Liver (tissue), 9 donors: ENCODE data around the gene PGM5. TPM values are rescaled to one million over a fixed set of nuclear protein-coding genes. Genes with fewer than 3 reads are reported as not detected.

Experiments
- DNase-seq: peaks from one replicate; pipeline ENCODE4 v3.0.0-alpha.2; 2017; ENCODE audit warnings: low spot score
- H3K27ac ChIP-seq, 2 donors: one replicate each; pipeline ENCODE4 v1.7.0; 2013; ENCODE audit warnings: inconsistent platforms in 2 of 2, low read length in 2 of 2, control low read depth in 1 of 2, low read depth in 1 of 2, mild to moderate bottlenecking in 1 of 2
- H3K27me3 ChIP-seq, 4 donors: one replicate each; pipeline versions ENCODE4 v1.6.1 to v1.7.0; 2013; ENCODE audit warnings: low read length in 3 of 4, inconsistent platforms in 1 of 4, mild to moderate bottlenecking in 1 of 4, moderate library complexity in 1 of 4; ENCODE audit not compliant: control insufficient read depth in 4 of 4, insufficient read depth in 4 of 4
- H3K36me3 ChIP-seq, 4 donors: one replicate each; pipeline versions ENCODE4 v1.6.1 to v1.7.0; 2013; ENCODE audit warnings: low read length in 3 of 4, mild to moderate bottlenecking in 3 of 4, low read depth in 1 of 4, moderate library complexity in 1 of 4; ENCODE audit not compliant: control insufficient read depth in 4 of 4, insufficient read depth in 3 of 4
- H3K4me1 ChIP-seq, 4 donors: one replicate each; pipeline versions ENCODE4 v1.6.1 to v1.7.0; 2013; ENCODE audit warnings: low read length in 3 of 4, mild to moderate bottlenecking in 3 of 4, moderate library complexity in 1 of 4; ENCODE audit not compliant: control insufficient read depth in 4 of 4, insufficient read depth in 4 of 4
- H3K4me3 ChIP-seq, 3 donors: one replicate each; pipeline versions ENCODE4 v1.6.1 to v1.7.0; 2013; ENCODE audit warnings: low read length in 3 of 3, control low read depth in 1 of 3, low read depth in 1 of 3, mild to moderate bottlenecking in 1 of 3
- H3K9ac ChIP-seq, 2 donors: one replicate each; pipeline ENCODE4 v1.7.0; 2013; ENCODE audit warnings: low read length in 2 of 2, mild to moderate bottlenecking in 2 of 2, moderate library complexity in 2 of 2, control low read depth in 1 of 2, low read depth in 1 of 2
- H3K9me3 ChIP-seq, 4 donors: one replicate each; pipeline versions ENCODE4 v1.6.1 to v1.7.0; 2013; ENCODE audit warnings: low read length in 3 of 4; ENCODE audit not compliant: control insufficient read depth in 4 of 4
- ATF3 ChIP-seq: IDR thresholded peaks from 2 replicates; pipeline ENCODE4 v1.6.1; 2016; ENCODE audit warnings: antibody characterized with exemption
- CTCF ChIP-seq: fragments of 150-350 bp; IDR thresholded peaks from 2 replicates; pipeline ENCODE4 v1.5.1; 2017; ENCODE audit warnings: improper control_type of control experiment, low read depth, low read length; ENCODE audit not compliant: missing input control
- EGR1 ChIP-seq, 2 donors: IDR thresholded peaks; 2 replicates each; pipeline ENCODE4 v1.6.1; 2016 to 2018; ENCODE audit warnings: antibody characterized with exemption in 2 of 2, low read depth in 2 of 2
- FOXA1 ChIP-seq: IDR thresholded peaks from 2 replicates; pipeline ENCODE4 v1.6.1; 2016; ENCODE audit warnings: antibody characterized with exemption
- FOXA2 ChIP-seq: IDR thresholded peaks from 2 replicates; pipeline ENCODE4 v1.6.1; 2016; ENCODE audit warnings: antibody characterized with exemption
- GABPA ChIP-seq, 2 donors: IDR thresholded peaks in 1 of 2; conservative IDR thresholded peaks in 1 of 2; 2 replicates each; pipeline ENCODE4 v1.6.1; 2016; ENCODE audit warnings: antibody characterized with exemption in 2 of 2, mild to moderate bottlenecking in 1 of 2, moderate library complexity in 1 of 2
- HNF4A ChIP-seq, 2 donors: conservative IDR thresholded peaks; 2 replicates each; pipeline ENCODE4 v1.6.1; 2016; ENCODE audit warnings: antibody characterized with exemption in 2 of 2, mild to moderate bottlenecking in 2 of 2
- HNF4G ChIP-seq: IDR thresholded peaks from 2 replicates; pipeline ENCODE4 v1.6.1; 2016; ENCODE audit warnings: antibody characterized with exemption
- JUND ChIP-seq, 2 donors: IDR thresholded peaks; 2 replicates each; pipeline ENCODE4 v1.6.1; 2016; ENCODE audit warnings: antibody characterized with exemption in 2 of 2
- MAX ChIP-seq: IDR thresholded peaks from 2 replicates; pipeline ENCODE4 v1.6.1; 2016; ENCODE audit warnings: antibody characterized with exemption
- NR2F2 ChIP-seq: IDR thresholded peaks from 2 replicates; pipeline ENCODE4 v1.6.1; 2016; ENCODE audit warnings: antibody characterized with exemption
- RAD21 ChIP-seq, 2 donors: IDR thresholded peaks; 2 replicates each; pipeline ENCODE4 v1.6.1; 2016; ENCODE audit warnings: antibody characterized with exemption in 2 of 2, mild to moderate bottlenecking in 2 of 2
- REST ChIP-seq: IDR thresholded peaks from 2 replicates; pipeline ENCODE4 v1.6.1; 2016; ENCODE audit warnings: antibody characterized with exemption, mild to moderate bottlenecking
- RXRA ChIP-seq, 2 donors: IDR thresholded peaks; 2 replicates each; pipeline ENCODE4 v1.6.1; 2017 to 2018; ENCODE audit warnings: antibody characterized with exemption in 2 of 2, mild to moderate bottlenecking in 1 of 2
- SP1 ChIP-seq: IDR thresholded peaks from 2 replicates; pipeline ENCODE4 v1.6.1; 2018; ENCODE audit warnings: antibody characterized with exemption, mild to moderate bottlenecking
- TAF1 ChIP-seq: conservative IDR thresholded peaks from 2 replicates; pipeline ENCODE4 v1.6.1; 2016; ENCODE audit warnings: antibody characterized with exemption, mild to moderate bottlenecking
- YY1 ChIP-seq: IDR thresholded peaks from 2 replicates; pipeline ENCODE4 v1.6.1; 2016; ENCODE audit warnings: antibody characterized with exemption, mild to moderate bottlenecking
- ZBTB33 ChIP-seq: IDR thresholded peaks from 2 replicates; pipeline ENCODE4 v1.6.1; 2016; ENCODE audit warnings: antibody characterized with exemption
- WGBS: extraction: QIAGEN DNeasy Blood & Tissue Kit; methylation state at CpG from one replicate; pipeline ENCODE4 v1.1.7; 2013; 5-methylcytosine and 5-hydroxymethylcytosine counted together
- polyA plus RNA-seq, 2 donors: library from polyadenylated mRNA; stranded (reverse) in 1 of 2; unstranded in 1 of 2; fragments of 200-250 nt in 1 of 2; fragments of >200 nt in 1 of 2; fragmentation: Nextera tagmentation in 1 of 2; extraction: Ambion mirVana in 1 of 2; gene quantifications; one replicate each; pipeline versions ENCODE4 v1.2.1 to v1.2.3, GENCODE V29; 2013 to 2015
- total RNA-seq, 2 donors: library from RNA; depleted of rRNA; stranded (reverse); fragments of >200 nt; gene quantifications; one replicate each; pipeline ENCODE4 v1.2.3, GENCODE V29; 2014
- donor health status: healthy.
- donor health status: healthy.
- donor health status: healthy.
- donor health status: healthy.
- donor health status: healthy.

Gene PGM5
- total and polyA plus RNA-seq, 4 donors = 0.63 to 8.5 (median 2.2) TPM

- no peaks in the 10 kb centered on the region for H3K36me3 ChIP-seq
- H3K9ac ChIP-seq = no peak overlapping the region
- H3K27ac ChIP-seq = no peak overlapping the region
- H3K9me3 ChIP-seq = no peaks in the 10 kb centered on the region
- no peak for DNase-seq
- no peak overlapping the region for H3K4me3 ChIP-seq
- H3K27me3 ChIP-seq = peaks cover 0 to 2% (median 0%) of the 10 kb centered on the region in 4 donors
- no peaks in the 10 kb centered on the region for H3K4me1 ChIP-seq
- TF ChIP-seq ATF3 (no peak), FOXA1 (no peak), JUND (IDR thresholded peaks at IDR 0.05) (no peak), HNF4G (no peak), HNF4A (conservative IDR thresholded peaks at IDR 0.05) (no peak), FOXA2 (no peak), TAF1 (no peak), RAD21 (IDR thresholded peaks at IDR 0.05) (no peak), SP1 (no peak), YY1 (no peak), MAX (no peak), RXRA (IDR thresholded peaks at IDR 0.05) (no peak), NR2F2 (no peak), GABPA (IDR thresholded peaks at IDR 0.05 in 1 of 2, conservative IDR thresholded peaks at IDR 0.05 in 1 of 2) (no peak), CTCF (no peak), EGR1 (IDR thresholded peaks at IDR 0.05; ENCODE audit: low read depth in 2 of 2) (no peak), ZBTB33 (no peak)
Measured at GRCh38 chr9:68496356-68496755, 139.9 kb downstream of the PGM5 start.

GRCh38 chr9:68497629-68498028, 141.2 kb downstream of the PGM5 start:
- H3K4me3 ChIP-seq = no peak overlapping the region
- no peaks in the 10 kb centered on the region for H3K9me3 ChIP-seq
- H3K36me3 ChIP-seq = no peaks in the 10 kb centered on the region
- 80% methylated on average over 1 of the region's 1 CpG for WGBS
- TF ChIP-seq JUND (IDR thresholded peaks at IDR 0.05) (no peak), MAX (no peak), GABPA (IDR thresholded peaks at IDR 0.05 in 1 of 2, conservative IDR thresholded peaks at IDR 0.05 in 1 of 2) (no peak), CTCF (no peak), EGR1 (IDR thresholded peaks at IDR 0.05; ENCODE audit: low read depth in 2 of 2) (no peak), REST (no peak), SP1 (no peak), HNF4G (no peak), FOXA2 (no peak), ZBTB33 (no peak), YY1 (no peak), RAD21 (IDR thresholded peaks at IDR 0.05) (no peak), RXRA (IDR thresholded peaks at IDR 0.05) (no peak)
- no peak for DNase-seq
- no peak overlapping the region for H3K27ac ChIP-seq
- H3K27me3 ChIP-seq = peaks cover 0 to 2% (median 0%) of the 10 kb centered on the region in 4 donors
- no peak overlapping the region for H3K9ac ChIP-seq
- H3K4me1 ChIP-seq = no peaks in the 10 kb centered on the region
